DMS53 treated with DMSO at 0.1 percent for 48 hours (cell line): ENCODE data around the gene LCT.
"Not testable (repeated sequence)": the region's sequence is repeated elsewhere in the genome, so short reads cannot be mapped to it uniquely, and the experiment has no call there.

Experiments used
- DNase-seq: peaks from one replicate; lab custom pipeline; 2025; ENCODE audit not compliant: unreplicated experiment; lab: John Stamatoyannopoulos, UW

LCT gene

GRCh38 chr2:135798275-135798705 is 38.7 kb downstream of the LCT start:
- no peak for DNase-seq

- no peak for DNase-seq
These were observed 39.3 kb downstream of the LCT start for GRCh38 chr2:135797497-135798274.

- no peak for DNase-seq
These were observed 40.4 kb downstream of the LCT start for GRCh38 chr2:135796606-135797005.

GRCh38 chr2:135795641-135796040 is 41.3 kb downstream of the LCT start:
- DNase-seq, result not testable (repeated sequence)

- DNase-seq, result no peak
These were observed 44.4 kb downstream of the LCT start for GRCh38 chr2:135792401-135793150.

GRCh38 chr2:135791418-135792190 is 45.4 kb downstream of the LCT start:
- no peak for DNase-seq

- no peak for DNase-seq
These were observed 46.6 kb downstream of the LCT start for GRCh38 chr2:135790423-135790822.

- DNase-seq, result no peak
These were observed 50.2 kb downstream of the LCT start for GRCh38 chr2:135786823-135787222.

- DNase-seq, result no peak
These were observed 52.0 kb downstream of the LCT start for GRCh38 chr2:135785032-135785431.

- no peak for DNase-seq
These were observed 53.5 kb downstream of the LCT start for GRCh38 chr2:135783439-135783838.

GRCh38 chr2:135782231-135782630 is 54.8 kb downstream of the LCT start:
- no peak for DNase-seq

- DNase-seq, result no peak
These were observed 60.6 kb downstream of the LCT start for GRCh38 chr2:135776367-135776766.

GRCh38 chr2:135775420-135775819 is 61.6 kb downstream of the LCT start:
- DNase-seq, result no peak

GRCh38 chr2:135773917-135774316 is 63.1 kb downstream of the LCT start:
- DNase-seq, result no peak

GRCh38 chr2:135773319-135773718 is 63.7 kb downstream of the LCT start:
- no peak for DNase-seq

GRCh38 chr2:135768863-135769262 is 68.1 kb downstream of the LCT start:
- DNase-seq, result no peak

- DNase-seq, result no peak
These were observed 74.5 kb downstream of the LCT start for GRCh38 chr2:135762530-135762929.

GRCh38 chr2:135762022-135762421 is 75.0 kb downstream of the LCT start:
- no peak for DNase-seq

GRCh38 chr2:135756692-135757091 is 80.3 kb downstream of the LCT start:
- no peak for DNase-seq

GRCh38 chr2:135755573-135755972 is 81.4 kb downstream of the LCT start:
- no peak for DNase-seq

GRCh38 chr2:135745545-135745944 is 91.4 kb downstream of the LCT start:
- no peak for DNase-seq
